Skeletal muscle cell (primary cell): ENCODE results near the gene KDM5C.
"Not testable (repeated sequence)": the region's sequence is repeated elsewhere in the genome, so short reads cannot be mapped to it uniquely, and the experiment has no call there.

ENCODE experiments used
- DNase-seq: peaks from one replicate; pipeline ENCODE4 v3.0.0-alpha.2; 2010; ENCODE audit warnings: low read depth
- H3K4me3 ChIP-seq: 2 replicates; pipeline ENCODE4 v1.5.1; 2011; ENCODE audit warnings: low read depth, mild to moderate bottlenecking, control low read depth, low read length, moderate library complexity

Gene KDM5C

DNA sequence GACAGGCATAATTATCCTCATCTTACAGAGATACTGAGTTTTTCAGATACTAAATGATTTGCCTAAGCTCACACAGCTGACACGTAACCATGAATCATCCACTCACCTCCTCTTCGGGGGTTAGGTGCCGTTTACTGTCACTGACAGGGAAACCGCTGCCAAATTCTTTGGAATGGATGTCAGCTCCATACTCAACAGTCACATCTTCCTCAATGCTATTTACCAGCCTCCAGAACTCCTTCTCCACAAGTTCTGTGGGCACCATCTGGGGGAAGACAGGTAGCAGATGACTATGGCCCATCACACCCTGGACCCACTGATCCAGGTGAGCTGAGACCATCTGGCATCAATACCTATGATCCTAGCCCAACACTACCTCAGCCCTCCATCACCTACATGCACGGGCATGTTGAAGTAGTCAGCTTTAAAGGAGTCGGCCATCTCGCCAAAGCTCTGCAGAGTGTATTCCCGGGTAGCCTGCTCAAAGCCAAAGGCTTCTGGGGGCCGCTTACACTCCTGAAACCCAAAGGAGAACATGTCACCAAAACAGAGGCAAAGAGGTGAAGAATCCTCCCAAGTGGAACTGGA, 13.5 kb downstream of the KDM5C start:
- no peak for DNase-seq
- no peak overlapping the region for H3K4me3 ChIP-seq

DNA sequence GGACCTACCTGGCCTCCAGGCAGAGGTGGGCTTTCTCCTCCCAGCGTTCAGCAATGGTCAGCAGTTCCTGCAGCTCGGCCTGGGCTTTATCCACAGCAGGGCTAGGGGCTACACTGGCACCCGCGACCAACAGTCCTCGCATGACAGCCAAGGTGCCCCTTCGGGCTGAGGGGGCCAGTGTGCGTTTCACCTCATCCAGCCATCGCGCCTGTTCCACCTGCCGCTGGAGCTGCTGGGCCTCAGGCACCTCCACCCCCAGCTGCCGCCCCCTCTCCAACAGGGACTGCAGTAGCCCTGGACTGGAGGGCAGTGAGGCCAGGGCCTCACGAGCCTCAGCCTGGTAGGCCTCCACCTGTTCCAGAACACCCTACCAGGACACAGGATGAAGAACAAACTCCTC, 28.3 kb downstream of the KDM5C start:
- no peak overlapping the region for H3K4me3 ChIP-seq
- DNase-seq, result no peak

DNA sequence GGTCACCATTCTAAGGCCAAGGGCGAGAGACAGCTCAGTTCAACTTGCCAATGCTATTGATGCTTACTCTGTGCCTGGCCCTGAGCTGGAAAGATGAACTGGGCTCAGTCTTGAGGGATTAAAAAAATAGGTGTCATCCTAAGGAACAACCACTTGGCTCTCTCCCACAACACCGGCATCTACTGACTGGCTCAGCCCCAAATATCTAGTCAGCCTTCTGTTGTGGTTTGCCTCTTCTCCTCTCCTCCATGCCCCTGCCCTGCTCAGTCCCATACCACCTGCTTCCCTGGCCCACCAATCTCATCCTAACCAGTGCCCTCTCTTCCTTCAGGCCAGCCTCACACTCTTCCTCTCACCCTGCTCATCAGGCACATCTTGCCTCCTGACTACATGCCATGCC, 29.6 kb downstream of the KDM5C start:
- DNase-seq, result no peak
- H3K4me3 ChIP-seq, result no peak overlapping the region

DNA sequence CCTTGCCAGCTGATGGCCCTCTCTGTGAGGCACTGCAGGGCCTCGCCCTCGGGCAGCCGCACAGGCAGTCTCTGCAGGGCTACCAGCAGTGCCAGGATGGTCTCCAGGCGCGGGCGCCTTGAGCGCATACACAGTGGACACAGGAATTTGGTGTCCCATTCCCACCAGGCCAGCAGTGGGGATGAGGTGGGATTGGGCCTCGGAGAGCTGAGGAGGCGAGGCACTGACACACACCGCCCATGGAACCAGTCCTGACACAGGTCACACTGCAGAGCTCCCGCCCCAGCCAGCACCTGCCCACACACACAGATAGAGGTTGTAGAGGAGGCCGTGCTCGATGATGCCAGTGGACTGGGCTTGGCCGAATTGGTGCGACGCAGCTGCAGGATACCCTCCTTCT, 30.7 kb downstream of the KDM5C start:
- no peak overlapping the region for H3K4me3 ChIP-seq
- no peak for DNase-seq

DNA sequence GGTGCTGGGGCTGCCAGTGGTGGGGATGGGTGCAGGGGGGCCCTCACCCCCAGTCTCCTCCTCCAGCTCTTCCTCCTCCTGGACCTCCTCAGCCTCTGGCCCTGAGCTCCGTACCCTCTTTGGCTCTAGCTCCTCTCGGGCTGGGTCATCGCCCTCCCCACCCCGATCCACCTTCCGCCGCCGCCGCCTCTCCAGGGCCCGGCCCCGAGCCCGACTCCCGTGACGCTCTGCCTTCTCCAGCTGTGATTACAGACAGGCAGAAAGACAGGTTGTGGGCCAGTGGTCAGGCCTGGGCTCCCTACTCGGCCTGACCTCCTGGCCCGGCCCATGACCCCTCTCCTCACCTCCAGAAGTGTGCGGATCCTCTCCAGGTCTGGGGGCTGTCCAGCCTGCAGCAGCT, 31.9 kb downstream of the KDM5C start:
- H3K4me3 ChIP-seq, result no peak overlapping the region
- DNase-seq, result no peak

DNA sequence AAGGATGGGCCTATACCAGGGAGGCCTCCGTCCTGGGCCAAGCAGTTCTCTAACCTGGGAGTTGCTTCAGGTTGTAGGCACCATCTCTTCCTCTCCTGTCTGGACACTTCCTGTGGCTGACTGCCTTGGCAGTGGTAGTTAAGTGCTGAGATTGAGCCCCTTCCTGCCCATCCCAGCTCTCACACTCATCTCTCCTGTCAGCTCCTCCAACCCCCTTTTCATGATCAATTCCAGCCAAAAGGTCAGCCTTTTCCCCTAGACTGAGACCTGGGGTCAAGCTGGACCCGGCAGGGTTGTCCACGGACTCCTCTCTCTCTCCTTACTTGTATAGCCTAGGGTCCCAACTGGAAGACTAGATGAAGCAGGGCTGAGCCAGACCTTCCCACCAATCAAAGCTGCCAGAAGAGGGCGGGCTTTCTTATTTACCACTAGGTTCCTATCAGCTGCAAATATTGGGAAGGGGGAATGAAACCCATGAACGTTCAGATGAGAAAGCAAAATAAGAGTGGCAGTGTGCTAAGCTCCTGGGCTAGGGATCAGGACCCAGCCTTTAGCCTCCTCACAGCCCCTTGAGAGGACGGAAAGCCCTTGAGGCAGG, 34.5 kb downstream of the KDM5C start:
- H3K4me3 ChIP-seq, result no peak overlapping the region
- no peak for DNase-seq

DNA sequence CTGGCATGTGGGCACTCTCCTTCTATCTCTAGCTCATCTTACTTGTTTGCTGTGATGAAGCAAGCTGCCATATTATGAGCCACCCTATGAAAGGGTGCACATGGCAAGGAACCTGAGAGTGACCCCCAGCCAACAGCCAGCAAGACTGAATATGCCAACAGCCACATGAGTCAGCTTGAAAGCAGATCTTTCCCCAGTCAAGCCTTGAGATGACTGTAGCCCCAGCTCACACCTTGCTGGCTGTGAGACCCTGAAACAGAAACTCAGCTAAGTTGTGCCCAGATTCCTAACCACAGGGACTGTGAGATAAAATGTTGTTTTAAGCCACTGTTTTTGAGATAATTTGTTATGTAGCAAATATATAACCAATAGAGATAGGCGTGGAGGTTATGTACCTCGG, 36.2 kb downstream of the KDM5C start:
- no peak overlapping the region for H3K4me3 ChIP-seq
- DNase-seq, result no peak

DNA sequence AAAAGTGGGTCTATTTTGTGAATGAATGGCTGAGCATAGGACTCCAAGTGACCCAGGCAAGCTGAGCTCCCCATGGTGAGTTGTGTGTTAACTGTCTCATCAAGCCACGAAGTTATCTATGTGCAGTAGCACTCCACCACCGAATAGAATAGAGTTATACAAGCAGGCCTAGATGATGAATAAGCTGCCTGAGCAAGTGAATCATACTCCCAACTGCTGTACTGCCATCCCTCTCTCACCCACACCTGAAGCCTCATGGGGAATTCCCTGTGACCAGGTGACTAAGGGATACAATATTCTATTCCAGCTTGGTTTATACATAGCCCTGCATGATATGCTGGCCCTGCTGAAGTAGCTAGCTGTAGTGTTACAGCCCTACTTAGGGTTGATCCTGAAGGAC, 38.7 kb downstream of the KDM5C start:
- DNase-seq, result no peak
- no peak overlapping the region for H3K4me3 ChIP-seq

DNA sequence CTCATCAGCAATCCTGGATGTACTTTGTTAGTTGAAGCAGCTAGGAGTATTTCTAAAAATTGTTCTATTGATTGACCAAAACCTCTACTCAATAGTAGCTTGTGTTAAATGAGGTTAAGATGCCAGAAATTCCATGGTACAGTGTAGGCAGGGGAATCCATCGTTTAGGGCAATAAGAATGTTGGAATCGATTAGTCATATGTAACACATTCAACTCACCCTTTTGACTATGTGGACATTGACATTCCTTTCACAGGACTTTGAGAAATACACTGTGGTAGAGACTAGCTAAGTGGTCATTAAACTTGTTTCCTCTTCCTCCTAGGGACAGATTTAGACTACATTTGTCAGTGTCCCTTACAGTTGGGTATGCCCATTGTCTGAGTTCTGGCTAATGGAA, 40.2 kb downstream of the KDM5C start:
- DNase-seq, result peak; percentile 17
- no peak overlapping the region for H3K4me3 ChIP-seq

DNA sequence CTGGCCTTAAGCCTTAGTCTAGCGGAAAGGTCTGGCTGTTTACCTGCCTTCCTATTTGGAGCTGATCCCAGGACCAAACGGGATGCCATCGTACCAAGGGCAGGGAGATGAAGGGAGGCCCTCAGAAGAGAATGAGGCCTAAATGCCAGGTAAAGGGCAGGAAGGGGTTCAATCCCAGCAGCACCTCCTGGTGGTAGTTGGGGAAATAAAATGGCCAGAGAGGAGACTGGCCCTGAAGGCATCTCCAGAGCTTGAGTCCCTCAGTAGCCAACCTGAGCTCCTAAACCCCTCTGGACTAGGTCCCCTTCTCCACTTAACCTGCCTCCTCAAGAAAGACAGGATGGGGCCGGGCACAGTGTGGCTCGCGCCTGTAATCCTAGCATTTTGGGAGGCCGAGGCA, 53.7 kb downstream of the KDM5C start:
- no peak for DNase-seq
- no peak overlapping the region for H3K4me3 ChIP-seq

DNA sequence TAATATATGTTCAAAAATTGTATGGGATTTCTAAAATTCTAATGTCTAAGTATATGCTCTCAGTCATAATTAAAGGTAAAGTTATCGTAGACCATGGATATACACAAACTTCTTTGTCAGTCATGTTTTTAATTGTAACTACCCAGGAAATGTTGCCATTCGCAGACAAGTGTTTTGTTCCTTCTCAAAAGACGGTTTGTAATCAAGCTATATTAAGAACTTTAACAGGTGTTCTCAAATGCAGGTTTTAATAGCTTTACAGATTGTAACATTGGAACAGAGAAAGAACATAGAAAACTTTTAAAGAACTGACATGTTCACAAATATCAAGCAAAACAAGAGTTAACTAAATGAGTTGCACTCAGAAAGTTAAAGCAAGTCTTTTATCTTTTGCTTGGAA, 58.9 kb downstream of the KDM5C start:
- DNase-seq, result no peak

DNA sequence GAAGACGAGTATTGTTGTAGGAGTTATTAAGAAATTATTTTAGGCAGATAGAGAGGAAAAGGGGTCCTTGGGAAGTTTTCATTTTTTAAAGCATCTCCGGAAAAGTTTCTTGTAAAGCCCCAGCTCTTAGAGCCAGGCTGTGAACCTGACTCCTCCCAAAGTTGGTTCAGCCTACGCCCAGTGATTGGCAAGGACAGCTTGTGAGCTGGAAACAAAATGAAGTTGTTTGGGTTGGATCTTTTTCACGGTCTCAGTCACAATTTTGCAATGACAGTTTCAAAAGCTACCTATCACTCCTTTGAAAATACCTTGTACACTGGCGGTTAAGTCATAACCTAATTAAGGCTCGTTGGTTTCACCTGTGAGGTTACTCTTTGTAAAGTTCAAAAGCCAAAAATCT, 60.4 kb downstream of the KDM5C start:
- H3K4me3 ChIP-seq, DNase-seq: not testable (repeated sequence)

More for the DNA sequence above, 58.9 kb downstream of the KDM5C start:
- no peak overlapping the region for H3K4me3 ChIP-seq

DNA sequence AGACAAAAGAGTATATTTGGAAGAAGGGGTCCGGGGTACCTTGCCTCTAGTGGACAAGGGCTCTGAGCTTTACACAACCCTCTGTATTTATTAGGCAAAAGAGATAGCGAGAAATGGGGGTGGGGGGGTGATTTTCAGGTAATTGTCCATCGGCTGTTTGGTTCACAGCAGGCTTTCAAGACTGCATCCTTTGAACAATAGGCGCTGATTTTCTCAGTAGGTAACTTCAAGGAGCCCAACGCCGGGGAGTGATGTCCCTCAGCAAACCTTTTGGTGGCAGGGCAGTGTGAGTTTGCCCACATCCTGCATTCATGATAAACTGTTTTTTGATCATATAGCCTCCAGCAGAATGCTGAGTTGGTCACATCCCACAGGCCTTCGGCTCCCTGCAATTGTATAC, 61.6 kb downstream of the KDM5C start:
- DNase-seq, result no peak
- no peak overlapping the region for H3K4me3 ChIP-seq

DNA sequence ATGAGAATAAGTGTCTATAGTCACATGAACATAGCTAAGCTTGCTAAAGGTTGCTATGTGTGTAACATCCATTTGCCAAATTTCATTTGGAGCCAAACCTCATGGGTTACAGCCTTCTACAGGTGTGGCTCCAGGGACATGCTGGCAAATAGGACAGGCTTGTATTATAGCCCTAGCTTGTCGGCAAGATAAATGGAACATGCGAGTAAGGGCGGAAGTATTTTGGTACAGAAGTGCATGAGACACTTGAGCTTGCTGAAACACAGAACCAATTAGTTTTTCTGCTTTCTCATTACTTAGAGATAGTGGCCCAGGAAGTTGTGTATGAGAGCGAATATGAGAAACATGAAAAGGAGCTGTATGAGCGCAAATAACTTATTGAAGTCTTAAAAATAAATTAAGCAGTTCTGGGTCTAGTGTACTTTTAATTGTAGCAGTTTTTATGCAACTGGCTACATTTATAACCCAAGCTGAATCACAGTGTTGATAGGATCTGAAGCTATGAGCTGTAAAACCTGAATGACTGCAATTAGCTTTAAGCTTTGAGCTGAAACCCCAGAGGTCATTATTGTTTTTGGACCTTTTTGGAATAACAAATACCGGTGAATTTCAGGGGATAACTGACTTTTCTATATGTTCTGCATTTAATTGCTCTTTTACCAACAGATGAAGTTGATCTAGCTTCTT, 64.6 kb downstream of the KDM5C start:
- DNase-seq, result no peak
- H3K4me3 ChIP-seq, result no peak overlapping the region

DNA sequence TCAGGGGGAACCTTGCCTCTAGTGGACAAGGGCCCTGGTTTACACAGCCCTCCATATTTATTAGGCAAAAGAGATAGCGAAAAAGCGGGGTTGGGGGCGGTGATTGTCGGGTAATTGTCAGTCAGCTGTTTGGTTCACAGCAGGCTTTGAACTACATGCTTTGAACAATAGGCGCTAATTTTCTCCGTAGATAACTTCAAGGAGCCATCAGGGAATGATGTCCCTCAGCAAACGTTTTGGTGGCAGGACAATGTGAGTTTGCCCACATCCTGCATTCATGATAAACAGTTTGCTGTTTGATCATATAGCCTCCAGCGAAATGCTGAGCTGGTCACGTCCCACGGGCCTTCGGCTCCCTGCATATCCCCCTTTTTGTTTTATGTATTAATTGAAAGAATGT, 65.8 kb downstream of the KDM5C start:
- H3K4me3 ChIP-seq, result no peak overlapping the region

DNA sequence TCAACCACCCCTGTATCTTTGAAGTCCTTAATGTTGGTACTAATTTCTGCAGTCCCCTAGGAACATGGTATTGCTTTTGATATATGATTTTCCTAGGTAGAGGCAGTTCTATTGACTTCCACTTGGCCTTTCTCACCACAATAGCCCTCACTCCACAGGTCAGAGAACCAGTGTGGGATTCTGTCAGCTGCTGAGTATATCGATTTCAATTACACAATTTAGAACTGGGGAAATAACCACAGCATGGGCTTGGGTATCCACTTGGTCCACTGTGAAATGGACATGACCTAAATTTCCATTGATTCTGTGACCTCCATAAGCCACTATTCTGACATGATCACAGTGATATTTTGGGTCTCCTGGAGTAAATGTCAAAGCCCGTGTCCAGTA, 68.8 kb downstream of the KDM5C start:
- DNase-seq, result no peak
- H3K4me3 ChIP-seq, result no peak overlapping the region

More for the DNA sequence above, 65.8 kb downstream of the KDM5C start:
- DNase-seq, result no peak

DNA sequence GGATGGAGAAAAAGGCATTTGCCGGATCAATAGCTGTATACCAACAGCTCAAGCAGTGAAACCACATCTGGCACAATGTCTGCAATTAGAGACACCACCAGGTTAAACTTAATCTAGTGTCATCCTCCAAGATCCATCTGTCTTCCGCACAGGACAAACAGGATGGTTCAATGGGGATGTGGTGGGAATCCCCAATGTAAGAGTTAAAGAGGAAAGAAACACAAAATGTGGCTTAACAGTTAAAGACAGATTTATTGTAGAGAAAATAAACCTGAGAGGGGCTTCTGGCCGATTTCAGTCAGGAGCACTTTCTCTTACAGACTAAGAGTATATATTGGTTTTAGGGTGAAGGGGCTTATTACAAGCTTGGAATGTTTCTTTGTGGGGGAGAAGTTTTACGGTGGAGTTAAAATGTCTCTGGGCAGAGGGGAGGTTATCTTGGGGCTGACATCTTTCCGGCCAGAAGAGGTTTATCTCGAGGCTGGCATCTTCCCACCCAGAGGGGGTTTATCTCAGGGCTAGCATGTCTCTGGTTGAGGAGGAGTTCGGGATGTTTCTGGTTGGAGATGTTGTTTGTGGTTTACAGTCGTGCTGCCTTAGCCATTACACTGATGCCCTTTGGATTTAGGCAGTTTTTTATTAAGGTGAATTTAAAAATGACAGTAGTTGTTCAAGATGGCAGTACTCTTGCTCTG, 69.3 kb downstream of the KDM5C start:
- no peak overlapping the region for H3K4me3 ChIP-seq
- no peak for DNase-seq

DNA sequence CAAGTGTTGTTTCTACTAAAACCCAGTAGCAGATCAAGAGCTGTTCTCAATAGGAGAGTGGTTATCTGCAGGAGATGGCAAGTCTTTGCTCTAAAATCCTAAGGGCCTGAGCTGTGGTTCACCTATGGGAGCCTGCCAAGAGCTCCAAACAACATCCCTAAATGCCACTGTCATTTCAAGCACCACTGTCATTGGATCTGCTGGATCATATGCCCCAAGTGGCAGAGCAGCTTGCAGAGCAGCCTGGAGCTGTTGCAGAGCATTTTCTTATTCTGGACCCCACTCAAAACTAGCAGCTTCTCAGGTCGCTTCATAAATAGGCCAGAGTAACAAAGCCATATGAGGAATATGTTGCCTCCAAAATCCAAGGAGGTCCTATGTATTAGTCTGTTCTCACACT, 71.4 kb downstream of the KDM5C start:
- H3K4me3 ChIP-seq, result no peak overlapping the region
- no peak for DNase-seq
